Measurements from ENCODE around the gene NEURL1B.

The NEURL1B gene

GRCh38 chr5:172695232-172696054, 54.4 kb downstream of the NEURL1B start:
- TF ChIP-seq SPI1 (IDR thresholded peaks at IDR 0.05; ENCODE audit: borderline replicate concordance, low read depth) (no peak), CTCF (IDR thresholded peaks at IDR 0.05; ENCODE audit: insufficient read depth, low read length) (no peak), POLR2AphosphoS5 (IDR thresholded peaks at IDR 0.05; ENCODE audit: low read depth) (no peak), GABPA (IDR thresholded peaks at IDR 0.05; ENCODE audit: low read depth) (no peak), REST (IDR thresholded peaks at IDR 0.05; ENCODE audit: insufficient replicate concordance, low read depth) (no peak)
- H3K27me3 ChIP-seq (ENCODE audit: insufficient read depth, poor library complexity, severe bottlenecking), result no peaks in the 10 kb centered on the region
- H3K27ac ChIP-seq (replicated peaks), result no peak overlapping the region
- H3K4me3 ChIP-seq (replicated peaks; ENCODE audit: insufficient read depth, low read length), result no peak overlapping the region
- no peak for DNase-seq (ENCODE audit: low read depth in 1 of 2, low spot score in 1 of 2)

GRCh38 chr5:172696171-172696849, 55.2 kb downstream of the NEURL1B start:
- DNase-seq (ENCODE audit: low read depth in 1 of 2, low spot score in 1 of 2), result no peak
- TF ChIP-seq REST (IDR thresholded peaks at IDR 0.05; ENCODE audit: insufficient replicate concordance, low read depth), result no peak
- TF ChIP-seq CTCF (IDR thresholded peaks at IDR 0.05; ENCODE audit: insufficient read depth, low read length), result no peak
- no peak for TF ChIP-seq POLR2AphosphoS5 (IDR thresholded peaks at IDR 0.05; ENCODE audit: low read depth)
- TF ChIP-seq SPI1 (IDR thresholded peaks at IDR 0.05; ENCODE audit: borderline replicate concordance, low read depth), result no peak
- TF ChIP-seq GABPA (IDR thresholded peaks at IDR 0.05; ENCODE audit: low read depth), result no peak
- Histone ChIP-seq H3K27me3 (ENCODE audit: insufficient read depth, poor library complexity, severe bottlenecking) (peaks cover 6% of the 10 kb centered on the region), H3K27ac (replicated peaks) (no peak overlapping the region), H3K4me3 (replicated peaks; ENCODE audit: insufficient read depth, low read length) (no peak overlapping the region)

GRCh38 chr5:172697123-172698121, 56.4 kb downstream of the NEURL1B start:
- peaks cover 6% of the 10 kb centered on the region for H3K27me3 ChIP-seq (ENCODE audit: insufficient read depth, poor library complexity, severe bottlenecking)
- H3K4me3 ChIP-seq (replicated peaks; ENCODE audit: insufficient read depth, low read length), result peak overlapping the region; percentile 40
- H3K27ac ChIP-seq (replicated peaks), result no peak overlapping the region
- TF ChIP-seq REST (IDR thresholded peaks at IDR 0.05; ENCODE audit: insufficient replicate concordance, low read depth), result no peak
- peak; percentile 66 for TF ChIP-seq CTCF (IDR thresholded peaks at IDR 0.05; ENCODE audit: insufficient read depth, low read length)
- TF ChIP-seq GABPA (IDR thresholded peaks at IDR 0.05; ENCODE audit: low read depth), result no peak
- no peak for TF ChIP-seq POLR2AphosphoS5 (IDR thresholded peaks at IDR 0.05; ENCODE audit: low read depth)
- no peak for TF ChIP-seq SPI1 (IDR thresholded peaks at IDR 0.05; ENCODE audit: borderline replicate concordance, low read depth)
- DNase-seq (ENCODE audit: low read depth in 1 of 2, low spot score in 1 of 2), result peak; percentile 61 to 74

Data from HL-60 (cell line).